NB4 (cell line): ENCODE measurements around the gene NFATC2.
A peak's percentile ranks its signal among the peaks of the same experiment; 100 is the strongest.
"Not testable (repeated sequence)": the region's sequence is repeated elsewhere in the genome, so short reads cannot be mapped to it uniquely, and the experiment has no call there.

Source experiments
- DNase-seq: peaks from one replicate; pipeline ENCODE4 v3.0.0; 2010; ENCODE audit warnings: low read depth
- H3K4me3 ChIP-seq: one replicate; pipeline ENCODE4 v1.5.1; 2011; ENCODE audit warnings: mild to moderate bottlenecking, low read depth, low read length, moderate library complexity
- MYC ChIP-seq: IDR thresholded peaks from 2 replicates; pipeline ENCODE4 v1.6.1; 2011; ENCODE audit warnings: low read depth, low read length
- POLR2A ChIP-seq: IDR thresholded peaks from 2 replicates; pipeline ENCODE4 v1.6.1; 2011; ENCODE audit warnings: mild to moderate bottlenecking; ENCODE audit not compliant: insufficient read length; ENCODE audit errors: extremely low read depth
- TF ChIP-seq, protein P1 (sequence below): IDR thresholded peaks from one replicate; pipeline ENCODE4 v1.5.1; 2012; ENCODE audit warnings: low read depth, low read length
- TF ChIP-seq, protein P2 (sequence below): IDR thresholded peaks from 2 replicates; pipeline ENCODE4 v1.6.1; 2011; ENCODE audit warnings: low read depth, low read length

Gene NFATC2

DNA sequence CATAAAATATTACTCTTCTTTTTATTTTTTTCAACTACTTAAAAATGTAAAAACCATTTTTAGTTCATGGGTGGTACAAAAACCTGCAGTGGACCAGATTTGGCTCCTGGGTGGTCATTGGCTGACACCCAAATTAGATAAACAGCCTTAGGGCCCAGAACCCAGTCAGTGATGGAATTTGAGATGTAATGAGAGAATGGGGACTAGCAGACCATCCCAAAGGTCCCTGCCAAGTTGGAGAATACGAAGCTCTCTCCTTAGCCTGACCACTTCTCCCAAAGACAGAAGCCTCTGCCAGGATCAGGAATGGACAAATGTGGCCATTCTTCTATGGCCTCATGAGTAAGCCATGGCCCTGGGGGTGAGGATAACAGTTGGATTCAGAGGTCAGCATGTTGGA lies 194.7 kb downstream of the NFATC2 start:
- DNase-seq, result no peak
- TF ChIP-seq POLR2A (no peak), MYC (no peak)
- TF ChIP-seq, protein P1, sequence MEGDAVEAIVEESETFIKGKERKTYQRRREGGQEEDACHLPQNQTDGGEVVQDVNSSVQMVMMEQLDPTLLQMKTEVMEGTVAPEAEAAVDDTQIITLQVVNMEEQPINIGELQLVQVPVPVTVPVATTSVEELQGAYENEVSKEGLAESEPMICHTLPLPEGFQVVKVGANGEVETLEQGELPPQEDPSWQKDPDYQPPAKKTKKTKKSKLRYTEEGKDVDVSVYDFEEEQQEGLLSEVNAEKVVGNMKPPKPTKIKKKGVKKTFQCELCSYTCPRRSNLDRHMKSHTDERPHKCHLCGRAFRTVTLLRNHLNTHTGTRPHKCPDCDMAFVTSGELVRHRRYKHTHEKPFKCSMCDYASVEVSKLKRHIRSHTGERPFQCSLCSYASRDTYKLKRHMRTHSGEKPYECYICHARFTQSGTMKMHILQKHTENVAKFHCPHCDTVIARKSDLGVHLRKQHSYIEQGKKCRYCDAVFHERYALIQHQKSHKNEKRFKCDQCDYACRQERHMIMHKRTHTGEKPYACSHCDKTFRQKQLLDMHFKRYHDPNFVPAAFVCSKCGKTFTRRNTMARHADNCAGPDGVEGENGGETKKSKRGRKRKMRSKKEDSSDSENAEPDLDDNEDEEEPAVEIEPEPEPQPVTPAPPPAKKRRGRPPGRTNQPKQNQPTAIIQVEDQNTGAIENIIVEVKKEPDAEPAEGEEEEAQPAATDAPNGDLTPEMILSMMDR, result no peak
- TF ChIP-seq, protein P2, sequence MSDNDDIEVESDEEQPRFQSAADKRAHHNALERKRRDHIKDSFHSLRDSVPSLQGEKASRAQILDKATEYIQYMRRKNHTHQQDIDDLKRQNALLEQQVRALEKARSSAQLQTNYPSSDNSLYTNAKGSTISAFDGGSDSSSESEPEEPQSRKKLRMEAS, result no peak
- H3K4me3 ChIP-seq, result no peak overlapping the region

DNA sequence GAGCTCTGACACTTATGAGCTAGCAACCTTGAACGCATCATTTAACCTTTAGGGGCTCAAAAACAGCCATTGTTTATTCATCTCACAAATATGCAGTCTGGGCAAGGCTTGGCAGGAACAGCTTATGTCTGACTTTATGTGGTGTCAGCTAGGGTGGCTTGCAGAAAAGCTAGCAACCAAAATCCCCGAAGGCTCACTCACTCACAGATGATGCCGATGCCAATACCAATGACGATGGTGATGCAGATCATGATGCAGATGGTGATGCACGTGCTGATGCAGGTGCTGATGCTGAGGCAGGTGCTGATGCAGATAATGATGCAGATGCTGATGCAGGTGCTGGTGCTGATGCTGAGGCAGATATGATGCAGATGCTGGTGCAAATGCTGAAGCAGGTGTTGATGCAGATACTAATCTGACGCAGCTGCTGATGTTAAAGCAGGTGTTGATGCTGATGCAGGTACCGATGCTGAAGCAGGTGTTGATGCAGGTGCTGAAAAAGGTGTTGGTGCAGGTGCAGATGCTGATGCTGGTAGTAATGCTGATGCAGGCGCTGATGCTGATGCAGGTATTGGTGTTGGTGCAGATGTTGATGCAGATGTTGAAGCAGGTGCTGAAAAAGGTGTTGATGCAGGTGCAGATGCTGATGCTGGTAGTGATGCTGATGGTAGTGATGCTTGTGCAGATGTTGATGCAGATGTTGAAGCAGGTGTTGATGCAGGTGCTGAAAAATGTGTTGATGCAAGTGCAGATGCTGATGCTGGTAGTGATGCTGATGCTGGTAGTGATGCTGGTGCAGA lies 195.6 kb downstream of the NFATC2 start:
- TF ChIP-seq MYC (no peak), POLR2A (no peak)
- TF ChIP-seq, protein P1, result no peak
- TF ChIP-seq, protein P2, result no peak
- no peak overlapping the region for H3K4me3 ChIP-seq
- no peak for DNase-seq

DNA sequence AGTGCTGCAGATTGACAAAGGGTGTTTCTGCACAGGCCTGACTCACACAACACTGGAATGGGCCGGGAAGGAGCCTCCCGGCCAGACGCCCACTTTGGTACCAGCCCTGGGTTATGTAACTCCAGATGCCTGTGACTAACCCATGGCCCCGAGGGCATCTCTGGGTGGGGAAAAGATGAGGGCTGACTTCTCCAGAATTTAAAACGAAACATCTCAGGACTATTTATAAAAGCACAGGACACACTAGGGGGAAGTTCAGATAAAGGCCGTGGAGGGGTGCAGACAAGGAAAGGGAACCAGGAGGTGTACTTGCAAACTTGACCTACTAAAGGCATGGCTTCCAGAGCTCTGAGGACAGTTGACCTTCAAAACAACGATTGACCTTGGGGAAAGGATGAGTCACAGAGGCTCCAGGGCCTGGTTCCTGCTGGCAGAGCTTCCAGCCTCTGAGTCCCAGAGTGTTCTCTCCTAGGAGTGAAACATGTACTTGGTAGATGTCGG lies 196.9 kb downstream of the NFATC2 start:
- no peak for TF ChIP-seq MYC
- no peak for TF ChIP-seq POLR2A
- TF ChIP-seq, protein P1, result no peak
- TF ChIP-seq, protein P2, result no peak
- DNase-seq, result no peak
- no peak overlapping the region for H3K4me3 ChIP-seq

DNA sequence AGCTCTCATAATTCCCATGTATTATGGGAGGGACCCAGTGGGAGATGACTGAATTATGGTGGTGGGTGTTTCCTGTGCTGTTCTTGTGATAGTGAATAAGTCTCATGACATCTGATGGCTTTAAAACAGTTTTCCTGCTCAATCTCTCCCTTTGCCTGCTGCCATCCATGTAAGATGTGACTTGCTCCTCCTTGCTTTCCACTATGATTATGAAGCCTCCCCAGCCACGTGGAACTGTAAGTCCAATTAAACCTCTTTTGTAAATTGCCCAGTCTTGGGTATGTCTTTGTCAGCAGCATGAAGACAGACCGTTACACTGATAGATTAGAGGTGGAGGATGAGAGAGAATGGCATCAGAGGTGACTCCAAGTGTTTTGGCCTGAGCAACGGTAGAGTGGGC lies 198.7 kb downstream of the NFATC2 start:
- not testable (repeated sequence) for DNase-seq, H3K4me3 ChIP-seq

DNA sequence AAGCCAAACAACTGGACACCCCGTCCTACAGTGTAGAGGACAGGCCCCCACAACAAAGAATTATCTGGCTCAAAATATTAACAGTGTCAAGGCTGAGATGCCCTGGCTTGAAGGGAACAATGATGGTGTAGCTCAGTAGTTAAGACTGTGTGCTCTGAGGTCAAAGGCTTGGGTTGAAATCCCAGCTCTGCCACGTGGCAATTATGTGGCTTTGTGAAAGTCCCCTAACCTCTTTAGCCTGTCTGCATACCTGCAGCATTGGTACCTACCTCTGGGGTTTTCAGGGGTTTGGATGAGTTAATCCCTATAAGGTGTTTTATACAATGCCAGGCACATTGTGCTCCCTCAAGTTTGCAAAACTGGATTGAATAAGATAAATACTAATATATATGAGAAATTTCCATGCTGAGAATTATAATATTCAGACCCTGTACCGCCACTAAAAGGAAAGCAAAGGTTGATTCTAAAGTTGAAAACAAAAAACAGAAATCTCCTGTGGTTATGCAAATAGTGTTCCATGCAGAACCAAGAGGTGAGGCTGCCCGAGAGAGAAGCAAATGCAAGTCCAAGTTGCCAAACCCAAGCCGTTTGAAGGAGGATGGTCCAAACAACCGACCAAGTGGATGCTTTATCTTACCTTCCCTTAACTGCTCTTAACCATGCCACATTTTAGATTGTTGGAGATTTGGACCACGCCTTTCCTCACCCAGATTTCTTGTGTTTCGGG lies 199.8 kb downstream of the NFATC2 start:
- DNase-seq, result no peak
- H3K4me3 ChIP-seq, result no peak overlapping the region
- TF ChIP-seq, protein P2, result no peak
- no peak for TF ChIP-seq MYC
- TF ChIP-seq, protein P1, result no peak
- no peak for TF ChIP-seq POLR2A

DNA sequence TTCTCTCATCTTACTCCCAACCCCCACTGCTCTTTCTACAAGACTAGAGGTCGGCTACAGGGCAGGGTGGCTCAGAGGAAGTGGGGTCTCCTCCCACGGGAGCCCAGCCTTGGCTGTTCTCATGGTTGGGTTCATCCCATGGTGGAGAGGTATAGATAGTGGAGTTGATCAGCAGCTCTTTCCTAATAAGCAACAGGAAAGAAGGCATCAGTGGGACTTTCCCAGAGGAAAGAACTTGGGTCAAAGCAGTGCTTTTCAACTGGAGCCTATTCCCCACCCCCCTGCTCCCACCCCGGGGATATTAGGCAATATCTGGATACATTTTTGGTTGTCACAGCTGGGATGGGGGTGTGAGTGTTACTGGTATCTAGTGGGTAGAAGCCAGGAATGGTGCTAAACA lies 200.9 kb downstream of the NFATC2 start:
- TF ChIP-seq, protein P1, result no peak
- TF ChIP-seq MYC (no peak), POLR2A (no peak)
- TF ChIP-seq, protein P2, result no peak
- DNase-seq, result peak; percentile 32
- H3K4me3 ChIP-seq, result no peak overlapping the region
